ENCODE measurements around the gene TM4SF5. TPM values are rescaled to one million over a fixed set of nuclear protein-coding genes. Genes with fewer than 3 reads are reported as not detected.

The TM4SF5 gene
- polyA plus RNA-seq, 1 of the 3 experiments (the other 2 are of a cell fraction): not detected

DNA sequence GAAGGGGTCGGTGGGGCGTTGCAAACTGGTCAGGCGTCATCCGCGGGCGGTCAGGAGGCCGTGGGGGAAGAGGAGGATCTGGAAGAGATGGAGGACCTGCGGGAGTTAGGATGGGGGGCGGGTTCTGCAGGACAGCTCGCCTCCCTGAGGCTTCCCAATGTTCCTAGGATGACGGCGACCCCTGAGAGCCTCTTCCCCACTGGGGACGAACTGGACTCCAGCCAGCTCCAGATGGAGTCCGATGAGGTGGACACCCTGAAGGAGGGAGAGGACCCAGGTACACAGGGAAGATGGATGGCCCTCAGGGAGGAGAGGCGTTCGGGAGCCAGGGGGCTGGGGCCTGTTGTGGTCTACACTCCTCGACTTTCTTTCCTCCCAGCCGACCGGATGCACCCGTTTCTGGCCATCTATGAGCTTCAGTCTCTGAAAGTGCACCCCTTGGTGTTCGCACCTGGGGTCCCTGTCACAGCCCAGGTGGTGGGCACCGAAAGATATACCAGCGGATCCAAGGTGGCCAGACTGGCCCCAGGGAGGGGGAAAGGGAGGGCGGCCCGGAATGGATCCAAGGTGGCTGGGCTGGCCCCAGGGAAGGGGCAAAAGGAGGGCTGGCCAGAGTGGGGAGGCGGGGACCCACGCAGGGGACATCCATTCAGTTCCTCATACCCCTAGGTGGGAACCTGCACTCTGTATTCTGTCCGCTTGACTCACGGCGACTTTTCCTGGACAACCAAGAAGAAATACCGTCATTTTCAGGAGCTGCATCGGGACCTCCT lies 36.1 kb downstream of the TM4SF5 start:
- Histone ChIP-seq H3K4me2 (peak overlapping the region; percentile 89), H3K9me3 (no peaks in the 10 kb centered on the region), H2AFZ (ENCODE audit: low read depth) (no peak overlapping the region; the same call in 1 of the 2 replicates), H4K20me1 (ENCODE audit: insufficient read depth) (no peaks in the 10 kb centered on the region), H3K9ac (peak overlapping the region; percentile 84; the same call in 1 of the 2 replicates), H3K4me1 (ENCODE audit: control insufficient read depth in 1 of 2, insufficient read depth in 2 of 2, low read depth in 1 of 2, low read length in 1 of 2) (peaks cover 0 to 8% of the 10 kb centered on the region in 2 experiments; a peak in 1 of 4 replicates), H3K27me3 (ENCODE audit: insufficient read depth) (no peaks in the 10 kb centered on the region), H3K79me2 (ENCODE audit: insufficient read depth) (peaks cover 17% of the 10 kb centered on the region; the same call in 1 of the 2 replicates), H3K9me2 (no peaks in the 10 kb centered on the region), H3K27ac (ENCODE audit: low read depth in 2 of 2, low read length in 1 of 2) (no peak overlapping the region), H3K36me3 (replicated peaks in 1 of 2; ENCODE audit: control insufficient read depth in 1 of 2, insufficient read depth in 2 of 2, low read length in 1 of 2) (peaks cover 5 to 6% of the 10 kb centered on the region in 2 experiments), H3F3A (replicated peaks; ENCODE audit: insufficient read depth) (no peaks in the 10 kb centered on the region), H3K4me3 (ENCODE audit: low read depth in 2 of 2, low read length in 1 of 2) (peak overlapping the region; percentile 63 to 92)
- ChIA-PET CTCF (interaction anchor here (1.2 to 1.8 kb wide), 7 partner anchors 11 to 101 kb away, joined by 3 to 7 read pairs (median 4); no protein-coding TSS in a partner anchor), POLR2A (interaction anchor here (1.2 to 1.6 kb wide), 2 partner anchors 15 to 18 kb away, joined by 4 to 5 read pairs; no protein-coding TSS in a partner anchor)
- 37% methylated on average over 26 of the region's 32 CpGs for WGBS (ENCODE audit: low lambda C conversion rate)
- peak; percentile 70 for DNase-seq
- TF ChIP-seq, protein P1, sequence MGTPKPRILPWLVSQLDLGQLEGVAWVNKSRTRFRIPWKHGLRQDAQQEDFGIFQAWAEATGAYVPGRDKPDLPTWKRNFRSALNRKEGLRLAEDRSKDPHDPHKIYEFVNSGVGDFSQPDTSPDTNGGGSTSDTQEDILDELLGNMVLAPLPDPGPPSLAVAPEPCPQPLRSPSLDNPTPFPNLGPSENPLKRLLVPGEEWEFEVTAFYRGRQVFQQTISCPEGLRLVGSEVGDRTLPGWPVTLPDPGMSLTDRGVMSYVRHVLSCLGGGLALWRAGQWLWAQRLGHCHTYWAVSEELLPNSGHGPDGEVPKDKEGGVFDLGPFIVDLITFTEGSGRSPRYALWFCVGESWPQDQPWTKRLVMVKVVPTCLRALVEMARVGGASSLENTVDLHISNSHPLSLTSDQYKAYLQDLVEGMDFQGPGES (IDR thresholded peaks at IDR 0.05; ENCODE audit: low read depth, low read length): no peak
- TF ChIP-seq SMC3 (IDR thresholded peaks at IDR 0.05; ENCODE audit: low read depth, low read length) (no peak), NRF1 (IDR thresholded peaks at IDR 0.05; ENCODE audit: low read depth, low read length) (no peak), JUND (IDR thresholded peaks at IDR 0.05) (no peak), RFX5 (IDR thresholded peaks at IDR 0.05; ENCODE audit: low read length) (no peak)

DNA sequence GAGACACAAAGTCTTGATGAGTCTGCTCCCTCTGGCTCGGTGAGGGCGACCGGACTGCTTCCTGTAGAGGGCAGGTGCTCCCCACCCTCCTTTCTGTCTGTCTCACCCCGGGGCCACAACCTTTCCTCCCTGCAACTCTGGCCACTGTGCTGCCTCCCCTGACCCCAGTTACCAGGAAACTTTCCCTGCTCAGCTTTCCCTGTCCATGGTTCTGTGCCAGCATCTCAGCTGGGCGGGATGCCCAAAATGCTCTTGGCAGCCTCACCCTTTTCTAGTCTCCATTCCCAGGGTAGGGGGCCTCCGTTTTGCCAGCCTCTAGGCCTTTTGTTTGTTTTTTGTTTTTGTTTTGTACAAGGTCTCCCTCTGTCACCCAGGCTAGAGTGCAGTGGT lies 36.7 kb downstream of the TM4SF5 start:
- POLR2A ChIA-PET: interaction anchor here (1.6 kb wide), 1 partner anchor 18 kb away, joined by 5 read pairs; no protein-coding TSS in a partner anchor

More for the DNA sequence above, 36.7 kb downstream of the TM4SF5 start:
- H3K27me3 ChIP-seq (ENCODE audit: insufficient read depth): no peaks in the 10 kb centered on the region
- no peaks in the 10 kb centered on the region for H3K9me2 ChIP-seq
- H3K4me2 ChIP-seq: peak overlapping the region; percentile 89; the same call in 1 of the 2 replicates
- CTCF ChIA-PET: interaction anchor here (1.2 to 1.8 kb wide), 5 partner anchors 18 to 81 kb away, joined by 3 to 7 read pairs (median 4); no protein-coding TSS in a partner anchor
- 80% methylated on average over 6 of the region's 6 CpGs for WGBS (ENCODE audit: low lambda C conversion rate)
- no peak overlapping the region for H3K9ac ChIP-seq
- DNase-seq: no peak
- H3K4me3 ChIP-seq (ENCODE audit: low read depth in 2 of 2, low read length in 1 of 2): peak overlapping the region in 1 of 2 experiments; percentile 92; a peak in 1 of 4 replicates
- H3K79me2 ChIP-seq (ENCODE audit: insufficient read depth): peaks cover 17% of the 10 kb centered on the region; the same call in 1 of the 2 replicates
- H3K9me3 ChIP-seq: no peaks in the 10 kb centered on the region
- no peaks in the 10 kb centered on the region for H3F3A ChIP-seq (replicated peaks; ENCODE audit: insufficient read depth)
- H3K27ac ChIP-seq (ENCODE audit: low read depth in 2 of 2, low read length in 1 of 2): no peak overlapping the region
- no peak overlapping the region for H2AFZ ChIP-seq (ENCODE audit: low read depth)
- peaks cover 0 to 8% of the 10 kb centered on the region in 2 experiments; a peak in 1 of 4 replicates for H3K4me1 ChIP-seq (ENCODE audit: control insufficient read depth in 1 of 2, insufficient read depth in 2 of 2, low read depth in 1 of 2, low read length in 1 of 2)
- no peak for TF ChIP-seq FOSL2 (IDR thresholded peaks at IDR 0.05; ENCODE audit: borderline replicate concordance, low read depth)
- TF ChIP-seq, protein P2, sequence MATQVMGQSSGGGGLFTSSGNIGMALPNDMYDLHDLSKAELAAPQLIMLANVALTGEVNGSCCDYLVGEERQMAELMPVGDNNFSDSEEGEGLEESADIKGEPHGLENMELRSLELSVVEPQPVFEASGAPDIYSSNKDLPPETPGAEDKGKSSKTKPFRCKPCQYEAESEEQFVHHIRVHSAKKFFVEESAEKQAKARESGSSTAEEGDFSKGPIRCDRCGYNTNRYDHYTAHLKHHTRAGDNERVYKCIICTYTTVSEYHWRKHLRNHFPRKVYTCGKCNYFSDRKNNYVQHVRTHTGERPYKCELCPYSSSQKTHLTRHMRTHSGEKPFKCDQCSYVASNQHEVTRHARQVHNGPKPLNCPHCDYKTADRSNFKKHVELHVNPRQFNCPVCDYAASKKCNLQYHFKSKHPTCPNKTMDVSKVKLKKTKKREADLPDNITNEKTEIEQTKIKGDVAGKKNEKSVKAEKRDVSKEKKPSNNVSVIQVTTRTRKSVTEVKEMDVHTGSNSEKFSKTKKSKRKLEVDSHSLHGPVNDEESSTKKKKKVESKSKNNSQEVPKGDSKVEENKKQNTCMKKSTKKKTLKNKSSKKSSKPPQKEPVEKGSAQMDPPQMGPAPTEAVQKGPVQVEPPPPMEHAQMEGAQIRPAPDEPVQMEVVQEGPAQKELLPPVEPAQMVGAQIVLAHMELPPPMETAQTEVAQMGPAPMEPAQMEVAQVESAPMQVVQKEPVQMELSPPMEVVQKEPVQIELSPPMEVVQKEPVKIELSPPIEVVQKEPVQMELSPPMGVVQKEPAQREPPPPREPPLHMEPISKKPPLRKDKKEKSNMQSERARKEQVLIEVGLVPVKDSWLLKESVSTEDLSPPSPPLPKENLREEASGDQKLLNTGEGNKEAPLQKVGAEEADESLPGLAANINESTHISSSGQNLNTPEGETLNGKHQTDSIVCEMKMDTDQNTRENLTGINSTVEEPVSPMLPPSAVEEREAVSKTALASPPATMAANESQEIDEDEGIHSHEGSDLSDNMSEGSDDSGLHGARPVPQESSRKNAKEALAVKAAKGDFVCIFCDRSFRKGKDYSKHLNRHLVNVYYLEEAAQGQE (IDR thresholded peaks at IDR 0.05; ENCODE audit: low read depth, low read length): peak; percentile 81
- H4K20me1 ChIP-seq (ENCODE audit: insufficient read depth): no peaks in the 10 kb centered on the region
- peaks cover 6 to 9% of the 10 kb centered on the region in 2 experiments for H3K36me3 ChIP-seq (replicated peaks in 1 of 2; ENCODE audit: control insufficient read depth in 1 of 2, insufficient read depth in 2 of 2, low read length in 1 of 2)

Measured in SK-N-SH (cell line).